A549 (cell line): ENCODE data around the gene CCDC12.

Source experiments
- EP300 ChIP-seq, 2 experiments: fragments of >200 bp; sonication (Bioruptor Twin); formaldehyde crosslinking; IDR thresholded peaks; 2 replicates in 1 of 2; 3 replicates in 1 of 2; pipeline ENCODE4 v1.6.1; 2016 to 2017
- JUNB ChIP-seq: fragments of >200 bp; sonication (Bioruptor Twin); formaldehyde crosslinking; IDR thresholded peaks from 2 replicates; pipeline ENCODE4 v1.6.1; 2016
- MAZ ChIP-seq: fragments of 150-350 bp; IDR thresholded peaks from 2 replicates; pipeline ENCODE4 v1.6.1; 2014; ENCODE audit warnings: antibody characterized with exemption, low read depth, low read length, borderline replicate concordance
- NPAS2 ChIP-seq: fragments of 250-450 bp; sonication (Bioruptor Pico); IDR thresholded peaks from 2 replicates; pipeline ENCODE4 v1.8.0; 2022; ENCODE audit warnings: mild to moderate bottlenecking, moderate library complexity, borderline replicate concordance
- PHF8 ChIP-seq: fragments of 200-600 bp; sonication (generic); IDR thresholded peaks from 2 replicates; pipeline ENCODE4 v1.6.1; 2016; ENCODE audit warnings: low read depth, mild to moderate bottlenecking, antibody characterized with exemption, moderate library complexity, borderline replicate concordance
- RFX5 ChIP-seq: fragments of 450-650 bp; IDR thresholded peaks from 2 replicates; pipeline ENCODE4 v1.7.1; 2014; ENCODE audit warnings: antibody characterized with exemption, mild to moderate bottlenecking, moderate library complexity
- SREBF2 ChIP-seq: fragments of 450-650 bp; IDR thresholded peaks from 2 replicates; pipeline ENCODE4 v1.6.1; 2014; ENCODE audit warnings: mild to moderate bottlenecking, moderate library complexity
- TF ChIP-seq, protein P1 (sequence below): fragments of >200 bp; sonication (Bioruptor Twin); formaldehyde crosslinking; IDR thresholded peaks from 3 replicates; pipeline ENCODE4 v1.5.1; 2016
- TF ChIP-seq, protein P2 (sequence below): fragments of 250-450 bp; sonication (Bioruptor Pico); IDR thresholded peaks from 2 replicates; pipeline ENCODE4 v1.5.0; 2021; ENCODE audit warnings: mild to moderate bottlenecking, moderate library complexity, borderline replicate concordance

DNA sequence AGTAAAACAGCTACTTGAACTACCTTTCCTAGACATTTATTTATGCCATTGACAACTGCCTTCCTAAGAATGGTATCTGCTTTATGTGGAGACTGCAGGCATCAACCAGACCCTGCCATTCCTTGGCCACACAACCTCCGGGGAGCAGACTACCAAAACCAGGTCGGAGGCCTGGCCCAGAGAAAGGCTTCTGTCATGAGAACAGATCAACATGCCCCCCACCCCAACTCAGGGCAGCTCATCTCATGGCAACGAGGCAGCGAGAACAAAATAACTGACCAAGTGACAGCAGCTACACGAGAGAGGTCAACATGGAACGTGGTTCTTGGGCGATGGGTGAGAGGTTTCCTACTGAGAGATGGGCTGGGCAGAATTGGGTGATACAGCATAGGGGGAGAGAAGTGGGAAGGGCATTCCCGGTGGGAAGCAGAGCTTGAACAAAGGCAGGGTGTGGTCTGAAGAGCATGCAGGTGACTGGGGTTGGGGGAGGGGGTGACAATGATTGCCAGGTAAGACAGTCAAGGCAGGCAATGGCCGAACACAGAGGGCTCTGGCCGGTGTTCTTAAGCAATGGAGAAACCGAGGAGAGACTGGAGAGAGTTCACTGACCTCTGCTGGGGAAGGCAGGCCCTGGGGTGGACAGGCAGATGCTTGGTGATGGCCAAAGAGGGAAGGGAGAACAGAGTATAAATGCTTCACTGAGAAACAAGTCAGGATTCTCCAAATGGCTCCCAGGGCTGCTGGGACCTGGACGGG lies 33.9 kb downstream of the CCDC12 start:
- TF ChIP-seq RFX5 (no peak), JUNB (no peak), PHF8 (no peak), EP300 (IDR thresholded peaks at IDR 0.05) (no peak), NPAS2 (CRISPR knock-in tag) (no peak), MAZ (no peak), SREBF2 (no peak)
- TF ChIP-seq, protein P1, sequence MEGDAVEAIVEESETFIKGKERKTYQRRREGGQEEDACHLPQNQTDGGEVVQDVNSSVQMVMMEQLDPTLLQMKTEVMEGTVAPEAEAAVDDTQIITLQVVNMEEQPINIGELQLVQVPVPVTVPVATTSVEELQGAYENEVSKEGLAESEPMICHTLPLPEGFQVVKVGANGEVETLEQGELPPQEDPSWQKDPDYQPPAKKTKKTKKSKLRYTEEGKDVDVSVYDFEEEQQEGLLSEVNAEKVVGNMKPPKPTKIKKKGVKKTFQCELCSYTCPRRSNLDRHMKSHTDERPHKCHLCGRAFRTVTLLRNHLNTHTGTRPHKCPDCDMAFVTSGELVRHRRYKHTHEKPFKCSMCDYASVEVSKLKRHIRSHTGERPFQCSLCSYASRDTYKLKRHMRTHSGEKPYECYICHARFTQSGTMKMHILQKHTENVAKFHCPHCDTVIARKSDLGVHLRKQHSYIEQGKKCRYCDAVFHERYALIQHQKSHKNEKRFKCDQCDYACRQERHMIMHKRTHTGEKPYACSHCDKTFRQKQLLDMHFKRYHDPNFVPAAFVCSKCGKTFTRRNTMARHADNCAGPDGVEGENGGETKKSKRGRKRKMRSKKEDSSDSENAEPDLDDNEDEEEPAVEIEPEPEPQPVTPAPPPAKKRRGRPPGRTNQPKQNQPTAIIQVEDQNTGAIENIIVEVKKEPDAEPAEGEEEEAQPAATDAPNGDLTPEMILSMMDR: no peak
- TF ChIP-seq, protein P2, sequence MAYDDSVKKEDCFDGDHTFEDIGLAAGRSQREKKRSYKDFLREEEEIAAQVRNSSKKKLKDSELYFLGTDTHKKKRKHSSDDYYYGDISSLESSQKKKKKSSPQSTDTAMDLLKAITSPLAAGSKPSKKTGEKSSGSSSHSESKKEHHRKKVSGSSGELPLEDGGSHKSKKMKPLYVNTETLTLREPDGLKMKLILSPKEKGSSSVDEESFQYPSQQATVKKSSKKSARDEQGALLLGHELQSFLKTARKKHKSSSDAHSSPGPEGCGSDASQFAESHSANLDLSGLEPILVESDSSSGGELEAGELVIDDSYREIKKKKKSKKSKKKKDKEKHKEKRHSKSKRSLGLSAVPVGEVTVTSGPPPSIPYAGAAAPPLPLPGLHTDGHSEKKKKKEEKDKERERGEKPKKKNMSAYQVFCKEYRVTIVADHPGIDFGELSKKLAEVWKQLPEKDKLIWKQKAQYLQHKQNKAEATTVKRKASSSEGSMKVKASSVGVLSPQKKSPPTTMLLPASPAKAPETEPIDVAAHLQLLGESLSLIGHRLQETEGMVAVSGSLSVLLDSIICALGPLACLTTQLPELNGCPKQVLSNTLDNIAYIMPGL: no peak
